H54 (cell line): ENCODE measurements around the gene FOXC2.

Source experiments
- DNase-seq: peaks from one replicate; pipeline ENCODE4 v3.0.0; 2011; ENCODE audit warnings: low spot score, mixed read lengths; ENCODE audit not compliant: insufficient read length
- FAIRE-seq: peaks from 3 replicates; lab custom pipeline; 2011; peaks lifted over from hg19 to GRCh38; lab: Jason Lieb, UNC
- POLR2A ChIP-seq: IDR thresholded peaks from 2 replicates; pipeline ENCODE4 v1.6.1; 2011; ENCODE audit warnings: low read depth, mild to moderate bottlenecking, low read length

The FOXC2 gene

DNA sequence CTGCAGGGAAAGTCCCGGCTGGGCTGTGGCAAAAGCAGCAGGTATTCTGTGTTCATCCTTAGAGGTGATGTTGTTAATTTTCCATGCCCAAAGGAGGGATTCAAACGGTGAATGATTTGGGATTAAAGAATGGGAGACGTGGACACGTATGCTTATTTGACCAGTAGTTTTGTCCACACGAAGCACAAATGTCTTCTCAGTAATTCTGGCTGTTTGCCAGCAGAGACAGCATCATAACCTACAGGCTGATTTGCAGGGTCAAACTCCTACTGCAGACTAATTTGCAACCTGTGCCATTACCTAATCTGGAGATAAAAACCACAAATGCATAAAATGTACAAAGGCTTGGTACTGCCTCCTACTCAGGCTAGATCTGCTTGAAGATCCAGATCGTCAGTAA is 25.7 kb upstream of the FOXC2 start:
- TF ChIP-seq POLR2A: no peak
- DNase-seq (no peak), FAIRE-seq (no peak)

DNA sequence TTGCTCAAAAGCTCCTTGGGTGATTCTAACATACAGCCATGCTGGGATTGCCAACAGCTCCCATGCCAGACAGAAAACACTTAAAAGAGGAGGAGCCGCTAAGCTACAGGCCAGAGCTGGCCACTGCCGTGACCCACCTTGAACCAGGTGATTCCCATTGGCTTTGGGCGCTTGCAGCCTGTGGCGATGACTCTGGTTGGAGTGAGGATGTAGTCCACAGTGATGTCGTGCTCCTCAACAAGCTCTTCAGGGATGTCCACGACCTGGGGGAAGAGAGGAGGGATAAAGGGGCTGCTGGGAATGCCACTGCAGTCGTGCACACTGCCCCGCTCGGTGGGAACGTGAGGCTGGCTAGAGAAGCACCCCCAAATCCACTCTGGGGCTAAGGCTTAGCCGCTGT is 25.1 kb upstream of the FOXC2 start:
- no peak for TF ChIP-seq POLR2A
- FAIRE-seq (no peak), DNase-seq (no peak)

DNA sequence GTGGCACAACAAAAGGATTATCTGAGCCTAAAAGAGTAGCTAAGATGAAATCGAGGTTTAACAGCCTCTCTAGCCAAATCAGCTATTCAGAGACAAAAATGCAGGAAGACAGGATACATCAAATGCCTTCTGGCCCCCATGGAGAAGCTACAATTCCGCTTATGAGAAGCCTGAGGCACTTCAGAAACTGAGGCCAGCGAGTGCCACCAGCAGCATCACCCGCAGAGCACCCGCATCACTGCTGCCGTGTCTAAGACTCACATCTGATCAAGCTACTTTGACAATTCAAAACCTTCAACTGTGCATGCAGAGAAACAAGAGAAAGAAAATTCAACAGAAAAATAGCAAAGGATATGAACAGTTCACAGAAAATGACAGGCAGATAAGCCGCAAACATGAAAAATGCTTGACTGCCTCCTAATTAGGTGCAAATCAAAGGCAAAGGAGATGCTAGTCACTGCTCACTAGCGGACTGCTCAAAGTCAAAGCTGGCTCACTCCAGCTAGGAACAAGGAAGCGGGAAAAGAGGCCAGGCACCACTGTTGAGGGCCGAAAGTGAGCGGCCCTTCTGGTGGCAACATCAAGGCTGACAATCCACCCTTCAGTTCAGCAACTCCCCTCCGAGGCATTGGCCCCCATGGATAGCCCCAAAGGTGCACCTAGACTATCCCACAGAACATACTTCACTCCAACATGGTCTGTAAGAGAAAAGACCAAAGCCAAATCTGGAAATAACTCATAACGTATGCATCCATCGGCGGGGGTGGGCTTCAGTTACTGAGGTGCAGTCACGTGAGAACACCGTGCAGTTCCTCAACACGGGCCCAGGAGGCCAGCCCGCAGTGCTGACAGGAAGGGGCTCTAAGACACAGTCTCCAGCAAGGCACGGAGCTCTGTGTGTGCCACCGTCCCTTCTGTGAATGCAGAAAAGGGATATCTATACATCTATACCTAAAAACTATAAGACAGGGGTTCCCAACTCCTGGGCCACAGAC is 23.6 kb upstream of the FOXC2 start:
- no peak for FAIRE-seq
- TF ChIP-seq POLR2A: no peak
- DNase-seq: no peak

GRCh38 chr16:86545481-86545880 is 21.1 kb upstream of the FOXC2 start:
- no peak for TF ChIP-seq POLR2A
- DNase-seq (no peak), FAIRE-seq (no peak)

DNA sequence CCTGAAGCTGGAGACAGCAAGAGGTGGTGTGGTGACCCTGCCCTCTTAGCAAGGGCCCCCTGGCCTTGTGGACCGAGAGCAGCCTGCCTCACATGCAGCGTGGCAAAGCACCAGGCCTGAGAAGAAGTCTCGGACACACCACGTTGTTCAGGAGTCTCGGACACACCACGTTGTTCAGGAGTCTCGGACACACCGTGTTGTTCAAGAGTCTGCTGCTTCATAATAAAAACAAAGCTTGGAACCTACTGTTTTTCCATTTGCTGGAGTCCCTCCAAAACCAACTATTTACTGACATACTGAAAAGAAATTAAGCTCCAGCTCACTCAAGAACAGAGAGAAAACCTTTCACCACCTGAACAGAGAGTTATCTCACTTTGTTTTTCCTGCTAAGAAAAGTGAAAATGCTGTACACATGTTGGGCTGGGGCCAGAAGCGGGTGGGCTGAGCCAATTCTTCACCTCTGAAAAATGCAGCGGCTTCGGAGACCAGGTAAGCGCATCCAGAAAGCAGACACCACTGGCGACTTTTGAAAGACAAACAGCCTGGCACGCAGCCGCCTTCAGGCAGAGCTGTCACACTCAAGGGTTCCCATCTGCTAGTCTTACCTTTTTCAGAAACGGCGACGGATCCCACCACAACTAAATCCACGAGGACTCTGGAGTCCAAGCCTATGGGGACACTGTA is 20.5 kb upstream of the FOXC2 start:
- DNase-seq (no peak), FAIRE-seq (no peak)
- no peak for TF ChIP-seq POLR2A

GRCh38 chr16:86546638-86547013 is 20.0 kb upstream of the FOXC2 start:
- TF ChIP-seq POLR2A: no peak
- DNase-seq (no peak), FAIRE-seq (no peak)

DNA sequence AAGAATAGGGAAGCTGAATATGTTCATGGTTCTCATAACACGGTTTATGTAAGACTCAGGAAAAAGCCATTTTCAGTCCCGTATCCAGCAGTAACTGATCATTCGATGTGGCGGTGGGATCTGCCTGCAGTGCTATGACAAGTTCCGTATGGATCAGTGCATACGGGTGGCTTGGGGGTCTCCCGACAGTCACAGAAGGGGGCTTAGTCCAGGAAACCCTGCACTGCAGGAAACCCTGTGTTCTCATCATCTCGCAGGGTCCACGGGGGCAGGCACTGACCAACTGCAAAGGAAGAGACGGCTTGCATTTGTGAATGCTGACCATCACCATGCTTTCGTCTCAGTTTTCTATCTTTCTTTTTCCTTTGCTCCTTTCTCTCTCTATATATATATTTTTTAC is 19.3 kb upstream of the FOXC2 start:
- no peak for TF ChIP-seq POLR2A
- DNase-seq (no peak), FAIRE-seq (no peak)

GRCh38 chr16:86549076-86549892 is 17.3 kb upstream of the FOXC2 start:
- no peak for TF ChIP-seq POLR2A

GRCh38 chr16:86549893-86550190 is 16.8 kb upstream of the FOXC2 start:
- no peak for FAIRE-seq
- TF ChIP-seq POLR2A: no peak
- DNase-seq: no peak

More at GRCh38 chr16:86549076-86549892, 17.3 kb upstream of the FOXC2 start:
- DNase-seq (no peak), FAIRE-seq (no peak)

GRCh38 chr16:86550281-86550680 is 16.3 kb upstream of the FOXC2 start:
- DNase-seq (no peak), FAIRE-seq (no peak)
- no peak for TF ChIP-seq POLR2A

DNA sequence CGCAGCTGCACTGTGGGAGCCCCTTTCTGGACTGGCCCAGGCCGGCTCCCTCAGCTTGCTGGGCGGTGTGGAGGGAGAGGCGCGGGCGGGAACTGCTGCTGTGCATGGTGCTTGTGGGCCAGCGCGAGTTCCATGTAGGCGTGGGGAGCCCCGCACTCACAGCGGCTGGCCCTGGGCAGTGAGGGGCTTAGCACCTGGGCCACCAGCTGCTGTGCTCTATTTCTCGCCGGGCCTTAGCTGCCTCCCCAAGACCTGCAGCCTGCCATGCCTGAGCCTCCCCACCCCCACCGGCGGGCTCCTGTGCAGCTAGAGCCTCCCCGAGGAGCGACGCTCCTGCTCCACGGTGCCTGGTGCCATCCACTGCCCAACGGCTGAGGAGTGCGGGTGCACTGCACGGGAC is 13.3 kb upstream of the FOXC2 start:
- TF ChIP-seq POLR2A: no peak
- FAIRE-seq (no peak), DNase-seq (no peak)

GRCh38 chr16:86554599-86554916 is 12.1 kb upstream of the FOXC2 start:
- no peak for FAIRE-seq
- no peak for TF ChIP-seq POLR2A
- DNase-seq: no peak

DNA sequence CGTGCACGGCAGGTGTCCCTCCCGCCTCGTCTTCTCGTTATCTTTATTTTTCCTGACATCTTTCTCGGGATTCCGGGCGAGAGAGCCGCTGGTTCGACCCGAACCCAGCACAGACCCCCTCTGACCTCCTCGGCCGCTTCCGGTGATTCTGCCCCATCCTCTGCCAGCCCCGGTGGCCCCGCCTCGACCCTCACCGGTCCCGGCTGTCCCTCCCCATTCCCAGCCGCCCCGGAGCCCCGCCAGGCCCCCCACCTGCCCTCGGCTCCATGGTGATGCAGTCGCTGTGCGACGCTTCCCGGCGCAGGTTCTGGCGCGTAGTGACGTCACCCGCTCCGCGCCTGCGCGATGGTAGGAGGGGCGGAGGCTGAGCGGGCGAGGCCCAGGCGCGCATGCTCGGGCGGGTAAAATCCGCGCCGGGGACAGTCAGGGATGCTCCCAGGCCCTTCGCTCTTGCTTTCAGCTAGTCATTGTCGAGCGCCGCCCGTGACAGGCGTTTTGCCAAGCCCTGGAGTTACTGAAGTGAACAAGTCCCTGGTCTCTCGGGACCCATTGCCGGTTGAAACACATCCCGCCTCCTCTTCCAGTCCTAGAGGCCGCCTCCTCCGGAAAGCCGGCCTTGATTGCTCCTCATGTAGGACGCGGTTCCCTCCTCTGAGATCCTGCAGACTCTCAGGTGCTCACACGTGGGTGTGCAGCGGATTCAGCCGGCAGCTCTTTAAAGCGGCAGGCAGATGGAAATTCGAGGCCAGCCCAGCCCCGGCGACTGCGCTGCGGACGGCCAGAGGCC is 11.5 kb upstream of the FOXC2 start, which contains the start of gene MTHFSD:
Gene MTHFSD (minus strand): TSS at position 319 of the 787 bp plus-strand sequence. CDS start 51 bp downstream, at position 268.
- peak; percentile 90 for TF ChIP-seq POLR2A
- DNase-seq (peak; percentile 94), FAIRE-seq (no peak)
